Measurements from ENCODE around the gene ZNF213.

- TF ChIP-seq ZBTB11 (tag by site-specific recombination; conservative IDR thresholded peaks at IDR 0.05; ENCODE audit: low read depth) (no peak), REST (tag by site-specific recombination; IDR thresholded peaks at IDR 0.05) (no peak), SETDB1 (IDR thresholded peaks at IDR 0.05; ENCODE audit: insufficient read length, low read length) (no peak), ZFP37 (tag by site-specific recombination; IDR thresholded peaks at IDR 0.05) (no peak), ZNF274 (IDR thresholded peaks at IDR 0.05; ENCODE audit: low read length) (no peak), ZNF274 (tag by site-specific recombination; IDR thresholded peaks at IDR 0.05; ENCODE audit: borderline replicate concordance) (no peak), CTCF (tag by site-specific recombination; IDR thresholded peaks at IDR 0.05) (no peak), ZNF843 (tag by site-specific recombination; IDR thresholded peaks at IDR 0.05) (no peak), ZNF449 (tag by site-specific recombination; IDR thresholded peaks at IDR 0.05) (no peak), PBX3 (CRISPR knock-in tag; IDR thresholded peaks at IDR 0.05) (no peak), ZNF302 (tag by site-specific recombination; IDR thresholded peaks at IDR 0.05; ENCODE audit: low read depth) (no peak)
Observed at GRCh38 chr16:3155972-3156371, 21.1 kb downstream of the ZNF213 start.

All from HEK293 (cell line).